Neuronal stem cell (in vitro differentiated cells): ENCODE measurements around the gene CHST13.

Source experiments
- DNase-seq: peaks from one replicate; pipeline ENCODE4 v3.0.0-alpha.2; 2013; ENCODE audit warnings: low spot score
- H2AFZ ChIP-seq: one replicate; pipeline ENCODE4 v1.6.1; 2013; ENCODE audit warnings: mild to moderate bottlenecking, low read length, inconsistent platforms
- H2AK5ac ChIP-seq: 2 replicates; pipeline ENCODE4 v1.6.1; 2013; ENCODE audit warnings: low read depth, mild to moderate bottlenecking, inconsistent platforms, low read length, moderate library complexity, mixed read lengths
- H2BK120ac ChIP-seq: 2 replicates; pipeline ENCODE4 v1.6.1; 2013; ENCODE audit warnings: low read depth, mild to moderate bottlenecking, inconsistent platforms, low read length, moderate library complexity, mixed read lengths
- H2BK12ac ChIP-seq: one replicate; pipeline ENCODE4 v1.6.1; 2013; ENCODE audit warnings: low read length, inconsistent platforms
- H2BK15ac ChIP-seq: 2 replicates; pipeline ENCODE4 v1.6.1; 2013; ENCODE audit warnings: mild to moderate bottlenecking, low read length, inconsistent platforms, mixed read lengths
- H2BK5ac ChIP-seq: one replicate; pipeline ENCODE4 v1.6.1; 2013; ENCODE audit warnings: inconsistent platforms, mild to moderate bottlenecking, low read length, moderate library complexity
- H3K14ac ChIP-seq: one replicate; pipeline ENCODE4 v1.6.1; 2013; ENCODE audit warnings: low read length, inconsistent platforms
- H3K18ac ChIP-seq: 2 replicates; pipeline ENCODE4 v1.6.1; 2013; ENCODE audit warnings: low read length, inconsistent platforms
- H3K23ac ChIP-seq: 2 replicates; pipeline ENCODE4 v1.6.1; 2013; ENCODE audit warnings: low read depth, mild to moderate bottlenecking, mixed read lengths, low read length, inconsistent platforms; ENCODE audit not compliant: poor library complexity
- H3K27ac ChIP-seq: replicated peaks from 3 replicates; pipeline ENCODE4 v1.5.1; 2013; ENCODE audit warnings: low read length, inconsistent platforms
- H3K27me3 ChIP-seq, 3 experiments: 2 replicates each; pipeline ENCODE4 v1.6.1; 2013; ENCODE audit warnings: low read length in 3 of 3, mild to moderate bottlenecking in 2 of 3, inconsistent platforms in 1 of 3, low read depth in 1 of 3, mixed read lengths in 1 of 3, moderate library complexity in 1 of 3; ENCODE audit not compliant: control insufficient read depth in 3 of 3, insufficient read depth in 3 of 3
- H3K36me3 ChIP-seq, 2 donors: replicated peaks in 1 of 2; 2 replicates each; pipeline ENCODE4 v1.6.1; 2013; ENCODE audit warnings: low read length in 2 of 2; ENCODE audit not compliant: control insufficient read depth in 2 of 2, insufficient read depth in 2 of 2
- H3K4ac ChIP-seq: 2 replicates; pipeline ENCODE4 v1.6.1; 2013; ENCODE audit warnings: inconsistent platforms, mild to moderate bottlenecking, low read length, moderate library complexity
- H3K4me1 ChIP-seq, 2 donors: 1 replicate in 1 of 2; 2 replicates in 1 of 2; pipeline ENCODE4 v1.6.1; 2013; ENCODE audit warnings: low read length in 2 of 2, low read depth in 1 of 2; ENCODE audit not compliant: control insufficient read depth in 2 of 2, insufficient read depth in 1 of 2
- H3K4me2 ChIP-seq: one replicate; pipeline ENCODE4 v1.6.1; 2013; ENCODE audit warnings: mild to moderate bottlenecking, low read length, inconsistent platforms; ENCODE audit not compliant: insufficient read depth, poor library complexity, severe bottlenecking
- H3K4me3 ChIP-seq, 2 donors: 2 replicates each; pipeline ENCODE4 v1.5.1; 2013; ENCODE audit warnings: low read length in 2 of 2, mild to moderate bottlenecking in 2 of 2, inconsistent platforms in 1 of 2, moderate library complexity in 1 of 2
- H3K79me1 ChIP-seq: one replicate; pipeline ENCODE4 v1.6.1; 2013; ENCODE audit warnings: low read depth, mild to moderate bottlenecking, inconsistent platforms, low read length, moderate library complexity
- H3K9ac ChIP-seq: one replicate; pipeline ENCODE4 v1.6.1; 2013; ENCODE audit warnings: mild to moderate bottlenecking, low read depth, low read length, inconsistent platforms; ENCODE audit not compliant: poor library complexity
- H3K9me3 ChIP-seq, 2 donors: replicated peaks in 1 of 2; 2 replicates each; pipeline versions ENCODE3 to v1.6.1; 2013; ENCODE audit warnings: low read length in 2 of 2, mild to moderate bottlenecking in 2 of 2, inconsistent platforms in 1 of 2, low read depth in 1 of 2, mixed read lengths in 1 of 2, moderate library complexity in 1 of 2; ENCODE audit not compliant: control insufficient read depth in 2 of 2, insufficient read depth in 1 of 2
- H4K8ac ChIP-seq: one replicate; pipeline ENCODE4 v1.6.1; 2013; ENCODE audit warnings: low read depth, mild to moderate bottlenecking, inconsistent platforms, low read length, moderate library complexity
- H4K91ac ChIP-seq: one replicate; pipeline ENCODE4 v1.6.1; 2013; ENCODE audit warnings: low read length, low read depth, mild to moderate bottlenecking, inconsistent platforms; ENCODE audit not compliant: poor library complexity
- WGBS, 2 donors: extraction: QIAGEN DNeasy Blood & Tissue Kit; methylation state at CpG; one replicate each; pipeline ENCODE4 v1.1.7; 2013; ENCODE audit warnings: missing lambda C conversion rate in 2 of 2, mixed read lengths in 1 of 2; ENCODE audit not compliant: insufficient read length in 2 of 2, insufficient replicate concordance in 1 of 2; ENCODE audit errors: extremely low coverage in 2 of 2; 5-methylcytosine and 5-hydroxymethylcytosine counted together

CHST13 gene

GRCh38 chr3:126485956-126486355 is 38.0 kb upstream of the CHST13 start:
- H2BK15ac ChIP-seq: no peak overlapping the region
- no peak overlapping the region for H3K4ac ChIP-seq
- no peak overlapping the region for H3K9ac ChIP-seq
- H3K9me3 ChIP-seq: no peaks in the 10 kb centered on the region
- H3K27ac ChIP-seq: no peak overlapping the region
- H2BK120ac ChIP-seq: no peak overlapping the region
- H3K23ac ChIP-seq: no peak overlapping the region
- peak overlapping the region; percentile 53 for H2AFZ ChIP-seq
- H2BK5ac ChIP-seq: no peak overlapping the region
- no peak overlapping the region for H3K4me2 ChIP-seq
- no peaks in the 10 kb centered on the region for H3K36me3 ChIP-seq
- H4K8ac ChIP-seq: no peak overlapping the region
- peaks cover 0 to 13% of the 10 kb centered on the region in 2 donors for H3K4me1 ChIP-seq
- no peak for DNase-seq
- peaks cover 0 to 37% (median 0%) of the 10 kb centered on the region in 3 experiments for H3K27me3 ChIP-seq
- H3K14ac ChIP-seq: no peak overlapping the region
- no CpG with 5 or more reads among the region's 9 CpGs for WGBS, 2 donors
- H2BK12ac ChIP-seq: peak overlapping the region; percentile 69
- H4K91ac ChIP-seq: no peak overlapping the region
- H2AK5ac ChIP-seq: peak overlapping the region; percentile 49
- H3K79me1 ChIP-seq: no peaks in the 10 kb centered on the region
- H3K4me3 ChIP-seq: no peak overlapping the region
- H3K18ac ChIP-seq: no peak overlapping the region

GRCh38 chr3:126486360-126486847 is 37.6 kb upstream of the CHST13 start:
- no CpG with 5 or more reads among the region's 14 CpGs for WGBS, 2 donors
- no peak overlapping the region for H3K9ac ChIP-seq

GRCh38 chr3:126487151-126487771 is 36.7 kb upstream of the CHST13 start:
- no peak overlapping the region for H2BK5ac ChIP-seq
- no peak overlapping the region for H4K91ac ChIP-seq
- no peaks in the 10 kb centered on the region for H3K79me1 ChIP-seq
- H4K8ac ChIP-seq: no peak overlapping the region
- H3K9me3 ChIP-seq: no peaks in the 10 kb centered on the region
- no peak for DNase-seq
- H2BK15ac ChIP-seq: no peak overlapping the region
- H2AK5ac ChIP-seq: no peak overlapping the region
- no CpG with 5 or more reads among the region's 17 CpGs for WGBS, 2 donors
- H3K9ac ChIP-seq: no peak overlapping the region
- H3K36me3 ChIP-seq: no peaks in the 10 kb centered on the region
- no peak overlapping the region for H3K27ac ChIP-seq
- no peak overlapping the region for H3K18ac ChIP-seq
- peak overlapping the region; percentile 41 for H2AFZ ChIP-seq
- no peak overlapping the region for H3K23ac ChIP-seq
- no peak overlapping the region for H2BK12ac ChIP-seq
- no peak overlapping the region for H3K4ac ChIP-seq
- peaks cover 0 to 13% of the 10 kb centered on the region in 2 donors for H3K4me1 ChIP-seq
- H3K14ac ChIP-seq: no peak overlapping the region
- H3K4me2 ChIP-seq: no peak overlapping the region
- H3K27me3 ChIP-seq: peaks cover 0 to 35% (median 0%) of the 10 kb centered on the region in 3 experiments
- no peak overlapping the region for H2BK120ac ChIP-seq
- H3K4me3 ChIP-seq: no peak overlapping the region

More at GRCh38 chr3:126486360-126486847, 37.6 kb upstream of the CHST13 start:
- DNase-seq: no peak
- H3K27me3 ChIP-seq: peaks cover 0 to 42% (median 0%) of the 10 kb centered on the region in 3 experiments
- H2BK5ac ChIP-seq: no peak overlapping the region
- H3K14ac ChIP-seq: no peak overlapping the region
- no peak overlapping the region for H4K8ac ChIP-seq
- peak overlapping the region; percentile 2 for H3K18ac ChIP-seq
- H2BK120ac ChIP-seq: no peak overlapping the region
- H3K27ac ChIP-seq: no peak overlapping the region
- H3K4me3 ChIP-seq: no peak overlapping the region
- no peak overlapping the region for H3K23ac ChIP-seq
- no peak overlapping the region for H2BK15ac ChIP-seq
- H3K9me3 ChIP-seq: no peaks in the 10 kb centered on the region
- H3K4me1 ChIP-seq: peaks cover 0 to 13% of the 10 kb centered on the region in 2 donors
- no peak overlapping the region for H2AK5ac ChIP-seq
- H3K36me3 ChIP-seq: no peaks in the 10 kb centered on the region
- H3K4ac ChIP-seq: no peak overlapping the region
- peak overlapping the region; percentile 26 for H2AFZ ChIP-seq
- no peaks in the 10 kb centered on the region for H3K79me1 ChIP-seq
- no peak overlapping the region for H3K4me2 ChIP-seq
- peak overlapping the region; percentile 69 for H2BK12ac ChIP-seq
- H4K91ac ChIP-seq: no peak overlapping the region

- peak overlapping the region; percentile 64 for H2BK12ac ChIP-seq
- peak overlapping the region; percentile 72 for H3K14ac ChIP-seq
- no peak overlapping the region for H2BK120ac ChIP-seq
- no peak overlapping the region for H2AFZ ChIP-seq
- no peak overlapping the region for H3K4me2 ChIP-seq
- no peak overlapping the region for H3K27ac ChIP-seq
- no peak overlapping the region for H3K9ac ChIP-seq
- H2BK5ac ChIP-seq: no peak overlapping the region
- no peak overlapping the region for H3K23ac ChIP-seq
- peak overlapping the region; percentile 8 for H2BK15ac ChIP-seq
- no peaks in the 10 kb centered on the region for H3K36me3 ChIP-seq
- peak overlapping the region in 1 of 2 donors; percentile 14 for H3K4me3 ChIP-seq
- H4K91ac ChIP-seq: no peak overlapping the region
- DNase-seq: no peak
- H3K18ac ChIP-seq: peak overlapping the region; percentile 73
- H3K4me1 ChIP-seq: peaks cover 0 to 13% of the 10 kb centered on the region in 2 donors
- WGBS, 2 donors: no CpG with 5 or more reads among the region's 14 CpGs
- no peaks in the 10 kb centered on the region for H3K79me1 ChIP-seq
- no peak overlapping the region for H3K4ac ChIP-seq
- H2AK5ac ChIP-seq: peak overlapping the region; percentile 47
- H3K9me3 ChIP-seq: no peaks in the 10 kb centered on the region
- no peak overlapping the region for H4K8ac ChIP-seq
- peaks cover 0 to 33% (median 0%) of the 10 kb centered on the region in 3 experiments for H3K27me3 ChIP-seq
These were observed 35.8 kb upstream of the CHST13 start for GRCh38 chr3:126488185-126488584.
